ENCODE measurements around the gene ZNF236.

The ZNF236 gene

DNA sequence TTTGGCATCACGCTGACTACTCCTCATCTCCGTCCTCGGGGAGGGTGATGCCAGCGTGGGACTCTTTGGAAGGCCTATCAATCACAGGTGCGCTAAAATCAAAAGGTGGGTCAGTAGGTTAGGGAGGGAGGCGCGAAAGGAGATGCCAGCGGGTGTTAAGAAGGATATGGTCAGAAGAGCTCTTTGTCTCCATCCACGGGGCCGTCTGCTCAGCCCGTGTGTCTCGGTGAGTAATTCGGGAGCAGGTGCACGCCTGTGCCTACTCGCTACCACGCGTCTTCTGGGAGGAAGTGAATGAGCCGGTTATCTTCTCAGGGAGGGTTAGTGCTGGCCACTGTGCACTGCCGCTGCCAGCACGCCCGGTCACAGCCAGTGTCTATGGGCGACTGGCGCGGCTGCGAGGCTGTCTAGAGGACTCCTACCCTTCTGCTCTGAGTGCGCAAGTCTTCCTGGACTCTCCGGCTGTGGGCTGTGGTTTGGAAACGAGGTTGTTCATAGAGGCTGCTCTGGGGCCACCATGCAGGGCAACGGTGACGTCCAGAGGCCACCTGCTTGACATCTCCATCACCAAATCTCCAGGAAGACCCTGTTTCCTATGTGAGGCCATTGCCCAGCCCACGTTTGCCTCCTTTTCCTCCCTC, 156.9 kb downstream of the ZNF236 start:
- TF ChIP-seq ZFX (IDR thresholded peaks at IDR 0.05; ENCODE audit: borderline replicate concordance): no peak
- TF ChIP-seq, protein P1, sequence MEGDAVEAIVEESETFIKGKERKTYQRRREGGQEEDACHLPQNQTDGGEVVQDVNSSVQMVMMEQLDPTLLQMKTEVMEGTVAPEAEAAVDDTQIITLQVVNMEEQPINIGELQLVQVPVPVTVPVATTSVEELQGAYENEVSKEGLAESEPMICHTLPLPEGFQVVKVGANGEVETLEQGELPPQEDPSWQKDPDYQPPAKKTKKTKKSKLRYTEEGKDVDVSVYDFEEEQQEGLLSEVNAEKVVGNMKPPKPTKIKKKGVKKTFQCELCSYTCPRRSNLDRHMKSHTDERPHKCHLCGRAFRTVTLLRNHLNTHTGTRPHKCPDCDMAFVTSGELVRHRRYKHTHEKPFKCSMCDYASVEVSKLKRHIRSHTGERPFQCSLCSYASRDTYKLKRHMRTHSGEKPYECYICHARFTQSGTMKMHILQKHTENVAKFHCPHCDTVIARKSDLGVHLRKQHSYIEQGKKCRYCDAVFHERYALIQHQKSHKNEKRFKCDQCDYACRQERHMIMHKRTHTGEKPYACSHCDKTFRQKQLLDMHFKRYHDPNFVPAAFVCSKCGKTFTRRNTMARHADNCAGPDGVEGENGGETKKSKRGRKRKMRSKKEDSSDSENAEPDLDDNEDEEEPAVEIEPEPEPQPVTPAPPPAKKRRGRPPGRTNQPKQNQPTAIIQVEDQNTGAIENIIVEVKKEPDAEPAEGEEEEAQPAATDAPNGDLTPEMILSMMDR (IDR thresholded peaks at IDR 0.05): no peak
- H3K27ac ChIP-seq: no peak overlapping the region

DNA sequence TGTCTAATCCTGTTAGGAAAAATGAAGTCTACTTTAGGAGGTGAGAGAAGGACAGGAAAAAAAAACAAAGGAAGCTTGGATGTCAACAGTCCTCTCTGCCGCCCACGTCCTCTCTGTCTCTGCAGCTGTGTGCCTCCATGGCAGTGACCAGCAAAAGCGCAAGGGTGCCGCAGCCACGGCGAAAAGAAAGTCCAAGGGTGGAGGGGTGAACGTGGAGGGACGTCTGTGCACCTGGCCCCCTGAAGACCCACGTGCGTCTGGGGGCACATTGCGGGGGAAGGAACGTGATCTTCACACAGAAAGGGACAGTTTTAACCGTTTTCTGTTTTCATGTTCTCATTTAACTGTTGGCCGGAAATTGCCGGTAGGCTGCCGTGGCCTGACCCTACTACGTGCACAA, 157.5 kb downstream of the ZNF236 start:
- TF ChIP-seq ZFX (IDR thresholded peaks at IDR 0.05; ENCODE audit: borderline replicate concordance): no peak
- TF ChIP-seq, protein P1 (IDR thresholded peaks at IDR 0.05): no peak
- no peak overlapping the region for H3K27ac ChIP-seq

DNA sequence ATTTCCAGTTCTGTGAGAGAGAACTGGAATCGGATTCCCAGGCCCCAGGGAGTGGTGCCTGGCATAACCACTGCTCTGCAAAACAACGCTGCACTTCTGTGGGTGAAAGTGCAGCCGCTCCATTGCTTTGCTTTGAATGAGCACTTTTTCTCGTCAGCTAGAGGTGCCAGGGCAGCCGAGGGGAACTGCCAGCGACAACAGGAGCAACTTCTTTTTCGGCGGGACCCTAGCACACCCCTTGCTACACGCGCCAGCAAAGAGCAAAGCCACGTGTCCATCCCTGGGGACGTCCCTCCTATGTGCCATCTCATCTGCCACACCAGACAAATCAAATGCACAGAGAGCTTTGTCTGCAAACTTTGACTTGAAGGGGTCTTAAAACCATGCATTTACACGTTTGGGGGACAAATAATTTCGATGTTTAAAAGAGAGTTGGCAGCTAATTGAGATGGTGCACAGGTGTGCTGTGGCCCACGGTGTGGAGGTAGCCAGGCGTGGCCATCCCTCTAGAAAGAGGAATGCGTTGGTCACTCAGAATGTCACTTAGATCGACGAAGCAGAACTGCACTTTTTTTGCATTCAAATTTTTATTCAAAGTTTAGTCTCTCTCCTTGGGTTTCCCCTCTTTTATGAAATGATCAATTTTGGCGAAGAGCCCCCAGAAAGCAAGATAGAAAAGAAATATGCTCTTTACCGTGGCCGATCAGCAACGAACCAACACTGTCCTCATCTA, 158.5 kb downstream of the ZNF236 start:
- TF ChIP-seq, protein P1 (IDR thresholded peaks at IDR 0.05): no peak
- TF ChIP-seq ZFX (IDR thresholded peaks at IDR 0.05; ENCODE audit: borderline replicate concordance): no peak
- H3K27ac ChIP-seq: no peak overlapping the region

DNA sequence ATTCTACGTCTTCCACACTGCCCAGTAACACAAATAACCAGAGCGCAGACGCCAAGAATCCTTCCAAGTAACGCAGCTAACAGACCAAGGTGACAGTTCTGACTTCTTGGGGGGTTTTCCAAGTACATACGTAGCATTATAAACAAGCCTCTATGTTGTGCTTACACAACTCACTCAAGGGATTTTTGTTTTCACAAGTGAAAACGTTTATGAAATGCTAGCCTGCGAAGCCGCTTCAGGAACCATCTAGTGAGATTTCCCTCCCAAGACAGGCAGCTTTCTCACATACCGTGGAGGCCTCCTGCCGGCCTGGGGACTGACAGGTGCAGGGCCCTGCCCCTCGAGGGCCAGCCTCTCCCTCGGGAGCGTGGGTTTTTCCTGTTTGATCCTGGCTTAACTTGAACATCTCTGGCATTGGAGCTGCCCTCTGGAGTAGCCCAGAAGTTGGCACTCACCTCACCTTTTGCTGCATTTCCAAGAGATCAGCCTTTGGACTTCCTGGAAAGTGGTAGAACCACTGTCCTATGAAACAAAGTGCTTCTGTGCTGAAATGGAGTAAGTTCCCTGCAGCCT, 159.1 kb downstream of the ZNF236 start:
- no peak overlapping the region for H3K27ac ChIP-seq
- TF ChIP-seq ZFX (IDR thresholded peaks at IDR 0.05; ENCODE audit: borderline replicate concordance): no peak
- TF ChIP-seq, protein P1 (IDR thresholded peaks at IDR 0.05): no peak

DNA sequence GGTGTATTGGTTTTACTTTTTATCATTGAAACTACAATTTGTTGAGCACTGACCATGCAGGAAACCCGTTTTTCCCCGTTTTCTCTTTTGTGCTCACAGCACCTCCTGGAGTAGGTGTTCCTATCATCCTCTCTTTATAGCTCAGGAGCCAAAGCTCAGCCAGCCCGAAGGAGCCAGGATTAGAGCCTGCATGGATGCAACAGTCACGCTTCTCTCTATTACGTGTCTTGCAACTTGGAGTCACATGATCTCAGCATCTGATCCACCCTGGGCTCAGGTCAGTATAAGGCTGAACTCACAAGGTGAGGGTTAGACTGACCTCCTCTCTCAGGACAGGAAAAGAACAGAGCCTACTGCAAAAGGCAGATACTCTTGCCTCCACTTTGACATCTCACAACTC, 159.7 kb downstream of the ZNF236 start:
- no peak overlapping the region for H3K27ac ChIP-seq
- no peak for TF ChIP-seq ZFX (IDR thresholded peaks at IDR 0.05; ENCODE audit: borderline replicate concordance)
- TF ChIP-seq, protein P1 (IDR thresholded peaks at IDR 0.05): no peak

DNA sequence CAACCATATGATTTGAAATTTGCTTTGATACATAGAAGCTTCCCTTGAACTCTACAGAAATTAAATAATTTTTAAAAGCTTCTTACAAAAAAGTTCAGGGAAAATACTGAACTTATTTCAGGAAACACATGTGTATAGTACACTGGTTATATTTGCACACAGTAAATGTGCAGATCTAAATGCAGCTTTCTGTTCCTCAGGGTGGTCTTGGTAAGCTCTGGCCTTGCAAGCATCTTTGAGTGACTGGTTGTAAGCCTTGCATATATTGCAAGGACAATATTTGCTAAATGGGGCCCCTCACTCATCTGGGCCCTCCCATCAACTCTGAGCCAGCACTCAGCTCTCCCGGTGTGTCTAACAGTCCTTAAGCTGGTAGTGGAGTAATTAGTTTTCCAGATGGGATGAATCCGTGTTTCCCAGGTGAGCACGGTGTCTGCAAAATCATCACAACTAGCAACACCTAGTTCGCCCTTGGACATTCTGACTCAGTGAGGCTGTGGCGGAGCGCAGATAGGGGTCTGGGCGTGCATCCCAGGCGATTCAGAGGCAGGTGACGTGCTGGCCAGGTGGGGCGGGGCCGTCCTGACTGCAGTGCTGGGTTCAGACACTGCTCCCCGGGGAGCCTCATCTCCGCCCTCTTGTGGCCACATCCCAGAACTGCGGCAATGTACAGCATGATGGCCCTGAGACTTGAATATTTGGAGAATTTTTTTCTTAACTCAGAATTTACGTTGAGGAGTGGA, 160.7 kb downstream of the ZNF236 start:
- no peak overlapping the region for H3K27ac ChIP-seq
- no peak for TF ChIP-seq ZFX (IDR thresholded peaks at IDR 0.05; ENCODE audit: borderline replicate concordance)
- TF ChIP-seq, protein P1 (IDR thresholded peaks at IDR 0.05): peak; percentile 96

Data from 22Rv1 (cell line).